ENCODE results near the gene TSPAN18. TPM values are rescaled to one million over a fixed set of nuclear protein-coding genes. Genes with fewer than 3 reads are reported as not detected.

Gene TSPAN18
- total RNA-seq, 1 experiment from 2014 or later = 2.8 TPM

GRCh38 chr11:44978961-44979331 lies 252.2 kb downstream of the TSPAN18 start:
- DNase-seq (ENCODE audit: low spot score) = no peak
- no peaks in the 10 kb centered on the region for H3K9me3 ChIP-seq (ENCODE audit: low read depth, low read length, poor library complexity, severe bottlenecking)
- no peaks in the 10 kb centered on the region for H3K27me3 ChIP-seq (replicated peaks; ENCODE audit: insufficient read depth, low read depth, low read length, poor library complexity)
- H3K4me1 ChIP-seq (ENCODE audit: insufficient read depth, low read length, poor library complexity, severe bottlenecking) = peaks cover 15% of the 10 kb centered on the region
- no peak overlapping the region for H3K4me3 ChIP-seq (ENCODE audit: low read depth, low read length, poor library complexity, severe bottlenecking)
- TF ChIP-seq EZH2 (IDR thresholded peaks at IDR 0.05; ENCODE audit: borderline replicate concordance, low read depth, low read length, poor library complexity, severe bottlenecking) (no peak), CTCF (conservative IDR thresholded peaks at IDR 0.05; ENCODE audit: low read depth, low read length) (no peak)
- H3K27ac ChIP-seq (ENCODE audit: low read depth, low read length, poor library complexity, severe bottlenecking) = no peak overlapping the region
- no TSS peak for BruUV-seq (replicated peaks)
- intact Hi-C loops (cut with micrococcal nuclease; ENCODE audit: unreplicated experiment) = no loop called here
- POLR2A ChIA-PET (ENCODE audit: low non-redundant PET) = interaction anchor here (0.6 kb wide), 1 partner anchor 977 kb away, joined by 3 read pairs; no protein-coding TSS in a partner anchor
- CTCF ChIA-PET = interaction anchor here (0.9 kb wide), 1 partner anchor 43 kb away, joined by 3 read pairs; no protein-coding TSS in a partner anchor
- H3K36me3 ChIP-seq (ENCODE audit: insufficient read depth, low read length, poor library complexity, severe bottlenecking) = no peaks in the 10 kb centered on the region

- ChIA-PET CTCF (interaction anchor here (0.9 kb wide), 1 partner anchor 44 kb away, joined by 3 read pairs; no protein-coding TSS in a partner anchor), POLR2A (ENCODE audit: low non-redundant PET) (no interaction called here)
- intact Hi-C loops (cut with micrococcal nuclease; ENCODE audit: unreplicated experiment) = no loop called here
- H3K36me3 ChIP-seq (ENCODE audit: insufficient read depth, low read length, poor library complexity, severe bottlenecking) = no peaks in the 10 kb centered on the region
- H3K27me3 ChIP-seq (replicated peaks; ENCODE audit: insufficient read depth, low read depth, low read length, poor library complexity) = no peaks in the 10 kb centered on the region
- TF ChIP-seq EZH2 (IDR thresholded peaks at IDR 0.05; ENCODE audit: borderline replicate concordance, low read depth, low read length, poor library complexity, severe bottlenecking) = no peak
- DNase-seq (ENCODE audit: low spot score) = no peak
- H3K4me3 ChIP-seq (ENCODE audit: low read depth, low read length, poor library complexity, severe bottlenecking) = no peak overlapping the region
- H3K9me3 ChIP-seq (ENCODE audit: low read depth, low read length, poor library complexity, severe bottlenecking) = no peaks in the 10 kb centered on the region
- H3K4me1 ChIP-seq (ENCODE audit: insufficient read depth, low read length, poor library complexity, severe bottlenecking) = peaks cover 15% of the 10 kb centered on the region
- H3K27ac ChIP-seq (ENCODE audit: low read depth, low read length, poor library complexity, severe bottlenecking) = no peak overlapping the region
- no TSS peak for BruUV-seq (replicated peaks)
These were observed 253.0 kb downstream of the TSPAN18 start for GRCh38 chr11:44979543-44980399.

- no TSS peak for BruUV-seq (replicated peaks)
- intact Hi-C loops (cut with micrococcal nuclease; ENCODE audit: unreplicated experiment) = no loop called here
- no peak for DNase-seq (ENCODE audit: low spot score)
These were observed 254.0 kb downstream of the TSPAN18 start for GRCh38 chr11:44980533-44981427.

More at GRCh38 chr11:44980533-44981427, 254.0 kb downstream of the TSPAN18 start:
- H3K27ac ChIP-seq (ENCODE audit: low read depth, low read length, poor library complexity, severe bottlenecking) = no peak overlapping the region
- POLR2A ChIA-PET (ENCODE audit: low non-redundant PET) = no interaction called here
- no peaks in the 10 kb centered on the region for H3K27me3 ChIP-seq (replicated peaks; ENCODE audit: insufficient read depth, low read depth, low read length, poor library complexity)
- no peaks in the 10 kb centered on the region for H3K36me3 ChIP-seq (ENCODE audit: insufficient read depth, low read length, poor library complexity, severe bottlenecking)
- H3K4me3 ChIP-seq (ENCODE audit: low read depth, low read length, poor library complexity, severe bottlenecking) = no peak overlapping the region
- H3K4me1 ChIP-seq (ENCODE audit: insufficient read depth, low read length, poor library complexity, severe bottlenecking) = peaks cover 15% of the 10 kb centered on the region
- CTCF ChIA-PET = no interaction called here
- no peak for TF ChIP-seq EZH2 (IDR thresholded peaks at IDR 0.05; ENCODE audit: borderline replicate concordance, low read depth, low read length, poor library complexity, severe bottlenecking)
- no peak for TF ChIP-seq CTCF (conservative IDR thresholded peaks at IDR 0.05; ENCODE audit: low read depth, low read length)
- no peaks in the 10 kb centered on the region for H3K9me3 ChIP-seq (ENCODE audit: low read depth, low read length, poor library complexity, severe bottlenecking)

Other genes starting within 250 kb of the TSPAN18 start
- 8.2 and 16.0 TPM in 2 replicates for gene CD82, start 161.3 kb upstream of the TSPAN18 start, total RNA-seq (2021)
- 52.0 and 80.9 TPM in 2 replicates for gene TP53I11, start 223.9 kb downstream of the TSPAN18 start, total RNA-seq (2021)

Data from A673 (cell line).